MM.1S (cell line): ENCODE results near the gene CBFA2T2.

ENCODE experiments used
- EZH2 ChIP-seq: fragments of 300-600 bp; sonication (generic); optimal IDR thresholded peaks from 2 replicates; pipeline ENCODE3; 2017; ENCODE audit warnings: low read depth, mild to moderate bottlenecking, antibody characterized with exemption, low read length, mixed read lengths
- TF ChIP-seq, protein P1 (sequence below): fragments of 300-600 bp; sonication (generic); IDR thresholded peaks from 2 replicates; pipeline ENCODE4 v1.5.1; 2016; ENCODE audit warnings: antibody characterized with exemption, low read length, mixed read lengths

DNA sequence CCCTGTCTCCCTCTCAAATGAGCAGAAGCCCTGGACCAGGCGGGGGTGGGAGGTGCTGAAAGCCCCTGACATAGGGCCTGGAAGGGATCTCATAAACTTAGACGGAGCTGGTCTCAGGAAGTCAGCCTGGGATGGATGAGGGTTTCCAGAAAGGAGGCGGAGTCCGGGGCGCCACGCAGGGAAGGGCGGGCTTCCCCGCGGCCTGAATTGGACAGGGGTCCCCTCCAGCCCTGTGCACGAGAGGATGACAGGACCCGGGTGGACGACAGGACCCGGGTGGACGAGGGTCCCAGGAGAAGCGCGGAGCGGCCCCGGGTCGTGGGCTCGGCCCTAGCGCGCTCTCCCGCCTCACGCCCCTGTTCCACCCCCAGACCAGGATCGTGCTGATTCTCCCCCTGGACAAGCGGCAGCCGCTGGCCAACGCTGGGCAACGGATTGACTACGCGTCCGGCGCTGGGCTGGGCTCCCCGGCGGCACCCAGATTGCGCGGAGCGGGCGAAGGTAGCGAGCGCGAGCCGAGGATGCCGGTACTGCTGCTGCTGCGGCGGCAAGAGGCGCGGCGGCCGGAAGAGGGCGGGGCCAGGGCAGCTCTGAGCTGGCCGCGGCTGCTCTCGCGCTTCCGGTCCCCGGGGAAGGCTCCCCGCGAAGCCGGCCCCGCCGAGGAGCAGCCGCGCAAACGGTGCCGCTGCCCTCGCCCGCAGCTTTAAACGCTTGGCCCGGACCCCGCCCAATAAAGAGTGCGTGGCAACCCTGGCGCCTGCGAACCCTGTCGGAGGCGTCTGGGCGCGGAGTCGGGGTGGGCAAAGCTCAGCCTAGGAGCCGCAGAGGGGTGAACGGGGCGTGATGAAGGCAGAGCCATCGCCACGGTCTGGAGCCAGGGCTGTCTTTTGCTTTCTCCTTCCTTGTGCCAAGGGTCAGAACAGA is 173.5 kb downstream of the CBFA2T2 start:
- TF ChIP-seq, protein P1, sequence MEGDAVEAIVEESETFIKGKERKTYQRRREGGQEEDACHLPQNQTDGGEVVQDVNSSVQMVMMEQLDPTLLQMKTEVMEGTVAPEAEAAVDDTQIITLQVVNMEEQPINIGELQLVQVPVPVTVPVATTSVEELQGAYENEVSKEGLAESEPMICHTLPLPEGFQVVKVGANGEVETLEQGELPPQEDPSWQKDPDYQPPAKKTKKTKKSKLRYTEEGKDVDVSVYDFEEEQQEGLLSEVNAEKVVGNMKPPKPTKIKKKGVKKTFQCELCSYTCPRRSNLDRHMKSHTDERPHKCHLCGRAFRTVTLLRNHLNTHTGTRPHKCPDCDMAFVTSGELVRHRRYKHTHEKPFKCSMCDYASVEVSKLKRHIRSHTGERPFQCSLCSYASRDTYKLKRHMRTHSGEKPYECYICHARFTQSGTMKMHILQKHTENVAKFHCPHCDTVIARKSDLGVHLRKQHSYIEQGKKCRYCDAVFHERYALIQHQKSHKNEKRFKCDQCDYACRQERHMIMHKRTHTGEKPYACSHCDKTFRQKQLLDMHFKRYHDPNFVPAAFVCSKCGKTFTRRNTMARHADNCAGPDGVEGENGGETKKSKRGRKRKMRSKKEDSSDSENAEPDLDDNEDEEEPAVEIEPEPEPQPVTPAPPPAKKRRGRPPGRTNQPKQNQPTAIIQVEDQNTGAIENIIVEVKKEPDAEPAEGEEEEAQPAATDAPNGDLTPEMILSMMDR, result no peak
- TF ChIP-seq EZH2, result no peak
